ENCODE measurements around the gene LRRC10B. TPM values are rescaled to one million over a fixed set of nuclear protein-coding genes. Genes with fewer than 3 reads are reported as not detected.

LRRC10B gene
- total and polyA plus RNA-seq, 2 of the 8 experiments (the other 6 are each of a cell fraction or from before 2014, with no cell fraction given) = 0.47 to 0.71 TPM

GRCh38 chr11:61476371-61476770 lies 32.2 kb upstream of the LRRC10B start:
- no peak overlapping the region for H2AK5ac ChIP-seq (ENCODE audit: low read depth, low read length)
- POLR2A ChIA-PET (ENCODE audit: partially characterized antibody) = interaction anchor here (1.0 to 2.8 kb wide), 5 partner anchors 34 to 153 kb away, joined by 3 to 11 read pairs (median 7); partner anchors contain the start of genes CPSF7 and SDHAF2

More at GRCh38 chr11:61476371-61476770, 32.2 kb upstream of the LRRC10B start:
- H3K36me3 ChIP-seq (ENCODE audit: control insufficient read depth in 2 of 4, insufficient read depth in 4 of 4, low read length in 3 of 4) = no peaks in the 10 kb centered on the region
- H4K91ac ChIP-seq (replicated peaks; ENCODE audit: insufficient read length, low read length) = no peak overlapping the region
- H3K18ac ChIP-seq (ENCODE audit: extremely low read depth, low read length) = no peak overlapping the region
- no peak overlapping the region for H2BK5ac ChIP-seq (ENCODE audit: low read depth, low read length)
- H3K4me2 ChIP-seq (ENCODE audit: insufficient read depth in 1 of 2, low read depth in 2 of 2, low read length in 2 of 2) = no peak overlapping the region
- no peak overlapping the region for H4K5ac ChIP-seq (ENCODE audit: insufficient read length, low read depth, low read length)
- no peak overlapping the region for H2BK15ac ChIP-seq (ENCODE audit: low read length)
- CTCF ChIA-PET (ENCODE audit: partially characterized antibody) = interaction anchor here (1.1 to 57.8 kb wide), 18 partner anchors 8 to 257 kb away, joined by 3 to 2106 read pairs (median 15); partner anchors contain the start of gene LRRC10B
- H3K23me2 ChIP-seq (ENCODE audit: low read depth, low read length) = no peaks in the 10 kb centered on the region
- H4K20me1 ChIP-seq (replicated peaks in 1 of 2; ENCODE audit: control insufficient read depth in 1 of 2, insufficient read depth in 2 of 2, low read length in 2 of 2) = peaks cover 0 to 2% of the 10 kb centered on the region in 2 experiments
- H3K56ac ChIP-seq (replicated peaks; ENCODE audit: insufficient read length, low read depth, low read length) = no peak overlapping the region
- FAIRE-seq (no peak), DNase-seq (ENCODE audit: low read depth in 1 of 2, low spot score in 2 of 2) (no peak)
- peak overlapping the region; percentile 32; the same call in 1 of the 2 replicates for H2BK20ac ChIP-seq (ENCODE audit: low read length)
- H3K27me3 ChIP-seq (replicated peaks in 1 of 4; ENCODE audit: control insufficient read depth in 3 of 4, extremely low read depth in 1 of 4, insufficient read depth in 3 of 4, low read length in 3 of 4) = no peaks in the 10 kb centered on the region
- TF ChIP-seq PHF8 (conservative IDR thresholded peaks at IDR 0.05; ENCODE audit: low read depth, low read length) (no peak), BACH1 (IDR thresholded peaks at IDR 0.05; ENCODE audit: low read length) (no peak)
- TF ChIP-seq, protein P1, sequence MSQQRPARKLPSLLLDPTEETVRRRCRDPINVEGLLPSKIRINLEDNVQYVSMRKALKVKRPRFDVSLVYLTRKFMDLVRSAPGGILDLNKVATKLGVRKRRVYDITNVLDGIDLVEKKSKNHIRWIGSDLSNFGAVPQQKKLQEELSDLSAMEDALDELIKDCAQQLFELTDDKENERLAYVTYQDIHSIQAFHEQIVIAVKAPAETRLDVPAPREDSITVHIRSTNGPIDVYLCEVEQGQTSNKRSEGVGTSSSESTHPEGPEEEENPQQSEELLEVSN (IDR thresholded peaks at IDR 0.05) = no peak
- H2BK120ac ChIP-seq (replicated peaks; ENCODE audit: low read depth, low read length) = no peak overlapping the region
- H3K79me1 ChIP-seq (ENCODE audit: low read depth, low read length) = no peaks in the 10 kb centered on the region
- no peak overlapping the region for H3K9ac ChIP-seq (replicated peaks in 1 of 4; ENCODE audit: extremely low read depth in 1 of 4, low read depth in 3 of 4, low read length in 3 of 4)
- peaks cover 0 to 11% (median 3%) of the 10 kb centered on the region in 4 experiments; a peak in 4 of 7 replicates for H3K4me1 ChIP-seq (replicated peaks in 1 of 4; ENCODE audit: control insufficient read depth in 3 of 4, insufficient read depth in 4 of 4, low read length in 3 of 4)
- no peaks in the 10 kb centered on the region for H3K79me2 ChIP-seq (ENCODE audit: control insufficient read depth in 1 of 2, insufficient read depth in 2 of 2, low read length in 2 of 2)
- no peak overlapping the region for H3K14ac ChIP-seq (ENCODE audit: insufficient read length)
- no peak overlapping the region for H3K4me3 ChIP-seq (ENCODE audit: extremely low read depth in 1 of 4, insufficient read depth in 2 of 4, low read depth in 3 of 4, low read length in 4 of 4)
- no peak overlapping the region for H2AFZ ChIP-seq (ENCODE audit: low read length)
- no peak overlapping the region for H4K8ac ChIP-seq (ENCODE audit: extremely low read depth, insufficient read depth, low read length)
- H3K23ac ChIP-seq (ENCODE audit: insufficient read length) = no peak overlapping the region
- WGBS, 2 experiments (ENCODE audit: extremely low coverage in 1 of 2, insufficient coverage in 1 of 2, insufficient read length in 1 of 2, insufficient replicate concordance in 2 of 2, low coverage in 1 of 2, low lambda C conversion rate in 2 of 2, missing lambda C conversion rate in 1 of 2) = 93% methylated on average over 3 of the region's 3 CpGs; no CpG with 5 or more reads in 1 of the 2 experiments
- H3K27ac ChIP-seq (ENCODE audit: low read depth, low read length) = no peak overlapping the region
- no peaks in the 10 kb centered on the region for H3K9me3 ChIP-seq (ENCODE audit: insufficient read depth in 2 of 2, low read depth in 1 of 2, low read length in 1 of 2)
- no peak overlapping the region for H3K4ac ChIP-seq (replicated peaks; ENCODE audit: insufficient read length, low read depth, low read length)
- 0 out of 2 replicates have a peak overlapping the region, but pooled peaks have one; percentile 27 for H2BK12ac ChIP-seq (ENCODE audit: low read depth, low read length)
